Activated T-helper 1 cell treated with anti-CD3 and anti-CD28 coated beads, Interleukin-12 subunit alpha, Interleukin-12 subunit beta, Interleukin-2, Interleukin-4 antibody, amounts not matched to agents 30 ng/mL and 10 ng/mL and 1 ng/mL, durations not matched to agents 14 hours and 24 hours and 36 hours (primary cell): ENCODE measurements around the gene NR1H3. TPM values are rescaled to one million over a fixed set of nuclear protein-coding genes. Genes with fewer than 3 reads are reported as not detected.

Experiments
- DNase-seq: peaks from one replicate; pipeline ENCODE4 v3.0.0; 2021; ENCODE audit warnings: low spot score
- H3K27ac Mint-ChIP-seq: one replicate; pipeline ENCODE4 v1.8.0; 2021; ENCODE audit warnings: mild to moderate bottlenecking, mixed read lengths
- H3K27me3 Mint-ChIP-seq: one replicate; pipeline ENCODE4 v1.8.0; 2022; ENCODE audit warnings: mild to moderate bottlenecking, moderate library complexity, mixed read lengths; ENCODE audit not compliant: insufficient read depth
- H3K36me3 Mint-ChIP-seq: one replicate; pipeline ENCODE4 v1.8.0; 2021; ENCODE audit warnings: low read depth, mixed read lengths
- H3K4me1 Mint-ChIP-seq: one replicate; pipeline ENCODE4 v1.8.0; 2021; ENCODE audit warnings: low read depth, mixed read lengths
- H3K4me3 Mint-ChIP-seq: one replicate; pipeline ENCODE4 v1.8.0; 2021; ENCODE audit warnings: mild to moderate bottlenecking, moderate library complexity, mixed read lengths
- H3K9me3 Mint-ChIP-seq: one replicate; pipeline ENCODE4 v1.8.0; 2021; ENCODE audit warnings: mixed read lengths
- intact Hi-C: fragments of 100-400 bp; cut with micrococcal nuclease; formaldehyde crosslinking; loops from one replicate; pipeline ENCODE4 v1.15.1; 2024
- total RNA-seq: library from RNA; stranded (reverse); gene quantifications from 2 replicates; pipeline ENCODE4 v1.2.3, GENCODE V29; 2022

NR1H3 gene
- total RNA-seq, 1 donor from 2014 or later, result 8.5 TPM

GRCh38 chr11:47233051-47233450 is 24.7 kb upstream of the NR1H3 start:
- Mint-ChIP-seq H3K27me3 (no peaks in the 10 kb centered on the region), H3K9me3 (no peaks in the 10 kb centered on the region), H3K4me1 (peaks cover 45% of the 10 kb centered on the region), H3K27ac (no peak overlapping the region), H3K36me3 (peaks cover 44% of the 10 kb centered on the region), H3K4me3 (no peak overlapping the region)
- no peak for DNase-seq
- intact Hi-C loops, result no loop called here

GRCh38 chr11:47233989-47234668 is 23.7 kb upstream of the NR1H3 start:
- intact Hi-C loops, result loop anchor here (1.0 to 2.0 kb wide), 2 partner anchors 9 to 35 kb away; no protein-coding TSS in a partner anchor
- peak overlapping the region; percentile 83 for H3K27ac Mint-ChIP-seq
- H3K27me3 Mint-ChIP-seq, result no peaks in the 10 kb centered on the region
- DNase-seq, result no peak
- peak overlapping the region; percentile 64 for H3K4me3 Mint-ChIP-seq
- no peaks in the 10 kb centered on the region for H3K9me3 Mint-ChIP-seq
- H3K36me3 Mint-ChIP-seq, result peaks cover 39% of the 10 kb centered on the region
- peaks cover 41% of the 10 kb centered on the region for H3K4me1 Mint-ChIP-seq

GRCh38 chr11:47234669-47235100 is 23.1 kb upstream of the NR1H3 start:
- DNase-seq, result peak; percentile 41
- Mint-ChIP-seq H3K4me3 (peak overlapping the region; percentile 38), H3K36me3 (peaks cover 39% of the 10 kb centered on the region)

GRCh38 chr11:47235163-47235562 is 22.6 kb upstream of the NR1H3 start:
- peak overlapping the region; percentile 38 for H3K4me3 Mint-ChIP-seq
- intact Hi-C loops, result loop anchor here (2.0 kb wide), 1 partner anchor 34 kb away; no protein-coding TSS in a partner anchor
- DNase-seq, result no peak
- H3K36me3 Mint-ChIP-seq, result peaks cover 43% of the 10 kb centered on the region
- peaks cover 37% of the 10 kb centered on the region for H3K4me1 Mint-ChIP-seq
- H3K27me3 Mint-ChIP-seq, result no peaks in the 10 kb centered on the region
- H3K9me3 Mint-ChIP-seq, result no peaks in the 10 kb centered on the region
- H3K27ac Mint-ChIP-seq, result peak overlapping the region; percentile 74

More at GRCh38 chr11:47234669-47235100, 23.1 kb upstream of the NR1H3 start:
- no peaks in the 10 kb centered on the region for H3K9me3 Mint-ChIP-seq
- intact Hi-C loops, result loop anchor here (1.0 to 2.0 kb wide), 2 partner anchors 9 to 34 kb away; no protein-coding TSS in a partner anchor
- peaks cover 37% of the 10 kb centered on the region for H3K4me1 Mint-ChIP-seq
- H3K27ac Mint-ChIP-seq, result peak overlapping the region; percentile 74
- no peaks in the 10 kb centered on the region for H3K27me3 Mint-ChIP-seq

GRCh38 chr11:47236482-47236881 is 21.3 kb upstream of the NR1H3 start:
- H3K27ac Mint-ChIP-seq, result peak overlapping the region; percentile 36
- no peak overlapping the region for H3K4me3 Mint-ChIP-seq
- peaks cover 33% of the 10 kb centered on the region for H3K4me1 Mint-ChIP-seq
- intact Hi-C loops, result no loop called here
- peaks cover 48% of the 10 kb centered on the region for H3K36me3 Mint-ChIP-seq
- H3K9me3 Mint-ChIP-seq, result no peaks in the 10 kb centered on the region
- no peak for DNase-seq
- H3K27me3 Mint-ChIP-seq, result no peaks in the 10 kb centered on the region

- DNase-seq, result no peak
- Mint-ChIP-seq H3K4me3 (no peak overlapping the region), H3K4me1 (peaks cover 29% of the 10 kb centered on the region), H3K27ac (no peak overlapping the region), H3K27me3 (no peaks in the 10 kb centered on the region), H3K36me3 (peaks cover 50% of the 10 kb centered on the region), H3K9me3 (no peaks in the 10 kb centered on the region)
- intact Hi-C loops, result no loop called here
Observed at GRCh38 chr11:47239852-47240251, 17.9 kb upstream of the NR1H3 start.

- intact Hi-C loops, result no loop called here
- no peaks in the 10 kb centered on the region for H3K27me3 Mint-ChIP-seq
- H3K9me3 Mint-ChIP-seq, result no peaks in the 10 kb centered on the region
- peaks cover 40% of the 10 kb centered on the region for H3K36me3 Mint-ChIP-seq
- peak overlapping the region; percentile 42 for H3K27ac Mint-ChIP-seq
- H3K4me1 Mint-ChIP-seq, result peaks cover 16% of the 10 kb centered on the region
- no peak for DNase-seq
- H3K4me3 Mint-ChIP-seq, result no peak overlapping the region
Observed at GRCh38 chr11:47241841-47242301, 15.9 kb upstream of the NR1H3 start.

- H3K4me3 Mint-ChIP-seq, result no peak overlapping the region
- intact Hi-C loops, result no loop called here
- H3K9me3 Mint-ChIP-seq, result no peaks in the 10 kb centered on the region
- H3K27me3 Mint-ChIP-seq, result no peaks in the 10 kb centered on the region
- peaks cover 36% of the 10 kb centered on the region for H3K36me3 Mint-ChIP-seq
- H3K27ac Mint-ChIP-seq, result no peak overlapping the region
- H3K4me1 Mint-ChIP-seq, result peaks cover 21% of the 10 kb centered on the region
- DNase-seq, result no peak
Observed at GRCh38 chr11:47242596-47243192, 15.1 kb upstream of the NR1H3 start.

GRCh38 chr11:47243454-47243853 is 14.3 kb upstream of the NR1H3 start:
- intact Hi-C loops, result no loop called here
- Mint-ChIP-seq H3K4me1 (peaks cover 28% of the 10 kb centered on the region), H3K27me3 (no peaks in the 10 kb centered on the region), H3K27ac (peak overlapping the region; percentile 12), H3K4me3 (no peak overlapping the region), H3K36me3 (peaks cover 35% of the 10 kb centered on the region), H3K9me3 (no peaks in the 10 kb centered on the region)
- no peak for DNase-seq

GRCh38 chr11:47244448-47245350 is 13.1 kb upstream of the NR1H3 start:
- peak overlapping the region; percentile 23 for H3K27ac Mint-ChIP-seq
- no peak for DNase-seq
- intact Hi-C loops, result no loop called here

GRCh38 chr11:47245611-47246357 is 12.0 kb upstream of the NR1H3 start:
- Mint-ChIP-seq H3K4me1 (peaks cover 37% of the 10 kb centered on the region), H3K36me3 (peaks cover 24% of the 10 kb centered on the region), H3K9me3 (no peaks in the 10 kb centered on the region), H3K4me3 (no peak overlapping the region), H3K27me3 (no peaks in the 10 kb centered on the region), H3K27ac (peak overlapping the region; percentile 23)
- intact Hi-C loops, result no loop called here
- DNase-seq, result no peak

More at GRCh38 chr11:47244448-47245350, 13.1 kb upstream of the NR1H3 start:
- Mint-ChIP-seq H3K27me3 (no peaks in the 10 kb centered on the region), H3K4me3 (no peak overlapping the region), H3K4me1 (peaks cover 37% of the 10 kb centered on the region), H3K36me3 (peaks cover 32% of the 10 kb centered on the region), H3K9me3 (no peaks in the 10 kb centered on the region)

GRCh38 chr11:47247502-47247901 is 10.3 kb upstream of the NR1H3 start:
- Mint-ChIP-seq H3K9me3 (no peaks in the 10 kb centered on the region), H3K4me3 (peak overlapping the region; percentile 100), H3K27me3 (no peaks in the 10 kb centered on the region), H3K27ac (no peak overlapping the region), H3K4me1 (peaks cover 27% of the 10 kb centered on the region), H3K36me3 (peaks cover 10% of the 10 kb centered on the region)
- intact Hi-C loops, result no loop called here
- no peak for DNase-seq
